Measurements from ENCODE around the gene OR4D1.
A peak's percentile ranks its signal among the peaks of the same experiment; 100 is the strongest.

OR4D1 gene

DNA sequence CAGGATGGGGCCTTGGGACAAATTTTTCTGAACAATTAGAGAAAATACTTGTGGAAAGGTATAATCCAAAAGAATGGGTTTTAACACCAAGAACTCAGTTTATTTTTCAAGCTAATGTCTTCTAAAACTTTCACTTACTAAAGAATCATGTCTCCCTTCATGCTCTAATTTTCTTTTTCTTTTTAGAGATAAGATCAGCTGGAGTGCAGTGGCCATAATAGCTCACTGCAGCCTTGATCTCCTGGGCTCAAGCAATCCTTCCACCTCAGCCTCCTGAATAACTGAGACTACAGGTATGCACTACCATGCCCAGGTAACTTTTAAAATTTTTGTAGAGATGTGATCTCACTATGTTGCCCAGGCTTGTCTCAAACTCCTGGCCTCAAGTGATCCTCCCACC is 5.5 kb downstream of the OR4D1 start:
- no peak for DNase-seq (ENCODE audit: low read depth)

DNA sequence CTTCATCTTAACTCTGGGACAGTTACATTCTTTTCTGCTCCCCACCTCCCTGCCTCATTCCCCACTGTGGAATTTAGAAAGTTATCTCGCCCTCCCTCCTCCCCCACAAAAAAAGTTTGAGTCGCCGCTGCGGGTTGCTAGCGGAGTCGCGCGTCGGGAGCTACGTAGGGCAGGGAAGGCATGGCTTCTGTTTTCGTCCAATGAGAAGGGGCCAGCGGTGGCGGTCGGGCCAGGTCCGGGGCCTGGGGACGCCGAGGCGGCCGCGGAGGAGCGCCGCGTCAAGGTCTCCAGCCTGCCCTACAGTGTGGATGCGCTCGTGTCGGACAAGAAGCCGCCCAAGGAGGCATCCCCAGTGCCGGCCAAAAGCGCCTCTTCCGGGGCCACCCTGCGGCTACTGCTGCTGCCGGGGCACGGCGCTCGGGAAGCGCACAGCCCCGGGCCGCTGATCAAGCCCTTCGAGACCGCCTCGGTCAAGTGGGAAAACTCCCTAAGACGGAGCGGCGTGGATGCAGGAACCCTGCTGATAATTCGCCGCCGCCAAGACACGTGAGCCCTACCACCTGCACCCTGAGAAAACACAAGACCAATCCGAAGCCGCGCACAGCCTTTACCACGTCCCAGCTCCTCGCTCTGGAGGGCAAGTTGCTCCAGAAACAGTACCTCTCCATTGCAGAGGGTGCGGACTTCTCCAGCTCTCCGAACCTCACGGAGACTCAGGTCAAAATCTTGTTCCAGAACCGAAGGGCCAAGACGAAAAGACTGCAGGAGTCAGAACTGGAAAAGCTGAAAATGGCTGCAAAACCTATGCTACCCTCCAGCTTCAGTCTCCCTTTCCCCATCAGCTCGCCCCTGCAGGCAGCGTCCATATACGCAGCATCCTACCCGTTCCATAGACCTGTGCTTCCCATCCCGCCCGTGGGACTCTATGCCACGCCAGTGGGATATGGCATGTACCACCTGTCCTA is 8.9 kb downstream of the OR4D1 start:
- DNase-seq (ENCODE audit: low read depth): no peak

DNA sequence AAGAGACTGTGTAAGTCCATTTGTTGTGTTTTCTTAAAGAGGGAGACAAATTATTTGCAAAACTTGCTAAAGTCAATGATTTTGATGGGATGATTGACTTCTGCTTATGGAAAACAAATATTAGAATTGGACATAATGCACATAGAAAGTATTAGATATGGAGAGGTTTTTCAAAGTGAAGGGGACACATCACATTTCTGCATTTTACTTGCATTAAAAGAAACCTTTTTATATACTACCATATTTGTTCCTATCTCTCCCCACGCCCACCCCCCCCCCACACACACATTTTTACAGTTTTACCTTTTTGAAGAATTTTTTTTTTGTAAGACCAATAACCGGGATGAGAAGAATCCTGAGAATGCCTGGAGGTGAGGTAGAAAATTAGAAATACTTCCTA is 10.0 kb downstream of the OR4D1 start:
- no peak for DNase-seq (ENCODE audit: low read depth)

- DNase-seq (ENCODE audit: low read depth): no peak
Measured at GRCh38 chr17:58161566-58161965, 13.4 kb downstream of the OR4D1 start.

DNA sequence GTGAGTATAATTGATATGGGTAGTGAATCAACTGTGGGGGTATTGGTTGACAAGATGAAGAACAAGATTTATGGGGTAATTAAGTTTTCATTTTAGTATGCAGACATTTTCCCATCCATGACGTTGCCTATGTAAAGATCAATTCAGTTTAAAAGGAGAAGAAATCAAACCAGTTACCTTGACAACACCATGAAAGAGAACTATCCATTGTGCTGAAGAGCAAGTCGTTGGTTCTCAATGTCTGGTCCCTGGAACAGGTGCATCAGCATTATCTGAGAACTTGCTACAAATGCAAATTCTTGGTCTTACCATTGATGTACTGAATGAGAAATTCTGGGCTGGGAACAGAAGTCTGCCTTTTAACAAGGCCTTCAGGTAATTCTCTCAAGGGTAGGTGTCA is 17.8 kb downstream of the OR4D1 start:
- no peak for DNase-seq (ENCODE audit: low read depth)

DNA sequence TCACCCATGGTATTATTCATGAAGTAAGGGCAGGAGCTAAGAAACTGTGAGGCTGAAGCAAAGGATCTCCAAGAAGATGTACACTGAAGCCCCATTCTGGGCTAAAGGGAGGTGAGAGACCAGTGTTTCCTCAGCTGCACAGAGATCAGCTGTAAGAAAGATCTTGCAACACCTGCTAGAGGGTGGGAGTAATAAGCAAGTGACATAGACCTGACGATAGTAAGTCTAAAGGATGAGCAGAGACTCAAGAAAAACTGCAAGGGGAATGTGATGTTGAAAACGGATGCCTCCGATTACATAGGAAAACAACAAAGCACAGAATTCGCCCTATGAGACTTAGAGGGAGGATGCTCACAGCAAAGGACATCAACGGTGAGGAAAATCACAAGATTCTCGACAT is 18.5 kb downstream of the OR4D1 start, which contains the start of gene OR4D2:
Gene OR4D2 (plus strand): TSS at position 301 of the 400 bp plus-strand sequence. CDS start 2,674 bp downstream, outside the sequence.
- no peak for DNase-seq (ENCODE audit: low read depth)

GRCh38 chr17:58170622-58171021 is 22.4 kb downstream of the OR4D1 start:
- no peak for DNase-seq (ENCODE audit: low read depth)

GRCh38 chr17:58172369-58173071 is 24.3 kb downstream of the OR4D1 start:
- no peak for DNase-seq (ENCODE audit: low read depth)

- DNase-seq (ENCODE audit: low read depth): no peak
Measured at GRCh38 chr17:58174871-58175270, 26.7 kb downstream of the OR4D1 start.

GRCh38 chr17:58176200-58176599 is 28.0 kb downstream of the OR4D1 start:
- DNase-seq (ENCODE audit: low read depth): no peak

GRCh38 chr17:58181796-58182195 is 33.6 kb downstream of the OR4D1 start:
- no peak for DNase-seq (ENCODE audit: low read depth)

DNA sequence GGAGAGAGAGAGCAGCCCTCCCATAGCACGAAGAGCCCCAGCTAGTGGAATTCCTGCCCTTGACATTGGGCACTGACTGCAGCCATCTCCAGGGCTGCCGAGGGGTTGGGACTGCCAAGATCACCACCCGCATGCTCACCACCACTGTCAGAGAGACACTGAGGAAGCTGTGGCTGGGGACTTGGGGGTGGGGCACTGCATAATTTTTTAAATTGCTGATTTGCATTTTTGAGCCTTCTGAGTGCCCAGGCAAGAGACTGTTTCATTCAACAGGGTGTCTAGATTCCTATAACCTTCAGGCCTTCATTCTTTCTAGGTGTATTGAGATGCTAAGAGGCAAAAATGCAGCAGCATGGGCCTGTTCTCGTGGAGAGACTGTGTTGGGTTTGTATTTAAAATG is 35.3 kb downstream of the OR4D1 start:
- no peak for DNase-seq (ENCODE audit: low read depth)

- DNase-seq (ENCODE audit: low read depth): peak; percentile 18
Measured at GRCh38 chr17:58184308-58184985, 36.3 kb downstream of the OR4D1 start.

DNA sequence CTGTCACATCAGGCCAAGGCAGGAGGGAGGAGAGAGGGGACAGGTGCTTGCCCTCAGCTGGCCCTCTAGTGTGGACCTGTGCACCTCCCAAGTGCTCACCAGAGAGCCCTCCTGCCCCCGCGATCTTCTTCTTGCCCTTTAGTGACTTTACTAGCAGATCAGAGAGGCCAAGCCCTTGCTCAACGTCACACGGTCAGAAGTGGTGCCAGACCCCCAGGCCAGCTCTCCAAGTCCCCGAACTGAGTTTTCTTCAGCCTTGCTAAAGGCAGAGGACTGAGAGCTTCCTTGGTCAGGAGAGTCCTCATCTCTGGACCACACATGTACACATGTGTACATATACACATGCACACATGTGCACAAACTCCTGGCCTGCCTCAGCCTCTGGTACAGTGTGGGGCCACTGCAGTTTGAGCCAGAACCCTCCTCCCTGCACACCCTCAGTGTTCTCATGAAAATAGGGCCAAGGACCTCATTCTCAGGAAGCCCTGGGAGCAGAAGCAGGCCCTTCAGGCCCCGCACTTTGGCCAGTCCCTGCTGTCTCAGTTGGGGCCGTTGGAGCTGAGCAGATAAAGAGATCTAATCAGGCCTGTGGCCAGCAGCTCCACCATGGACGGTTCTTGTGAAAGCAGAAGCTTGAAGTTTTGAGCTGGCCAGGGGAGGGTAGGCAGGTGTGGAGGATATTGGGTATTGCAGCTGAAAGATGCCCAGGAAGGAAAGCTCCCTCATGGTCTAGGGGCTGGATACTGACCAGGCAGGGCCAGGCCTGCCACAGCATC is 37.0 kb downstream of the OR4D1 start:
- no peak for DNase-seq (ENCODE audit: low read depth)

DNA sequence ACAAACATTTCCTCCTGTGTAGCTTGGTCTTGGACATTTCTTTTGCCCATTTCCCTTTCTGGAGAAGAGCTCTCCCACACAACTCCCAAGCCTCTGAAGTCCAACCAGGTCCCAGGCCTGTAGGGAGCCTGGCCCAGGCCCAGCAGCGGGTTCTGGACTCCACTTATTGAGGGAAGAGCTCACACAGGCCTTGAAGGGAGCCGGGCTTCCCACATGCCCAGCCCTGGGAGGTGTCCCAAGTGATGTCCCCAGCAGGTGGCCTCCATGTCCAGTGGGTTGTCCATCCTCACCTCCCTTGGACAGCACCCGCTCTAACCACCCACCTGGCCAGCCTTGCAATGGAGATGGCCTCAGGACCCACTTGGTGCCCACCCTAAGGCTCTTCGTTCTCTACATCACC is 38.4 kb downstream of the OR4D1 start:
- no peak for DNase-seq (ENCODE audit: low read depth)

GRCh38 chr17:58187063-58187462 is 38.9 kb downstream of the OR4D1 start:
- DNase-seq (ENCODE audit: low read depth): no peak

DNA sequence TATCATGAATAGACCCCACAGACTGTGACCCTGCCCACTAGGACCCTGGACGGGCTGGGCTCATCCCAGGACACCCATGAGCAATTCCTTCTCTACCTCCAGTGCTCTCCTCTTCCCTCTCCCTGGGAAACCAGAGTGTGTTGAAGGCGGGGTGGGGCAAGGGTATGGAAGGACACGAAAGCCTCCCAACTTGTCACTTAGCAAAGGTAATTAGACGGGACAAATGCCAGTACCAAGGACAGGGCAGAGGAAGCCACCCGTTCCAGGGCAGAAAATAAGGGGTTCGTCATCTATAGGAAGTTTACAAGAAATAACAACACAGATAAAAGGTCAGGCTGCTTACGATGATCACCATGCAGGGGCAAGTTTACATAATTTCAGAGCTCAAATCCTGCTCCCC is 39.5 kb downstream of the OR4D1 start:
- no peak for DNase-seq (ENCODE audit: low read depth)

GRCh38 chr17:58189436-58190146 is 41.4 kb downstream of the OR4D1 start:
- DNase-seq (ENCODE audit: low read depth): peak; percentile 87

- no peak for DNase-seq (ENCODE audit: low read depth)
Measured at GRCh38 chr17:58191241-58191896, 43.2 kb downstream of the OR4D1 start.

GRCh38 chr17:58192612-58193011 is 44.4 kb downstream of the OR4D1 start, which contains the start of gene EPX:
TSS of gene EPX (plus strand) at chr17:58192726. CDS start at chr17:58192847, 121 bp downstream.
- no peak for DNase-seq (ENCODE audit: low read depth)
